Large intestine (tissue), 3 donors: ENCODE data around the gene AQP11. TPM values are rescaled to one million over a fixed set of nuclear protein-coding genes. Genes with fewer than 3 reads are reported as not detected.
A peak's percentile ranks its signal among the peaks of the same experiment; 100 is the strongest.
"Not testable (repeated sequence)": the region's sequence is repeated elsewhere in the genome, so short reads cannot be mapped to it uniquely, and the experiment has no call there.

Experiments
- DNase-seq, 2 donors: peaks; one replicate each; pipeline versions ENCODE4 v3.0.0 to v3.0.0-alpha.2; 2013
- H3K27ac ChIP-seq: one replicate; pipeline ENCODE4 v1.5.1; 2013; ENCODE audit warnings: low read length
- H3K27me3 ChIP-seq: 2 replicates; pipeline ENCODE4 v1.6.1; 2013; ENCODE audit warnings: low read length; ENCODE audit not compliant: control insufficient read depth, insufficient read depth
- H3K36me3 ChIP-seq: 2 replicates; pipeline ENCODE4 v1.6.1; 2013; ENCODE audit warnings: low read length; ENCODE audit not compliant: control insufficient read depth, insufficient read depth
- H3K4me1 ChIP-seq: one replicate; pipeline ENCODE4 v1.6.1; 2013; ENCODE audit warnings: low read length; ENCODE audit not compliant: control insufficient read depth, insufficient read depth
- H3K4me3 ChIP-seq: one replicate; pipeline ENCODE4 v1.5.1; 2013; ENCODE audit warnings: low read length
- H3K9me3 ChIP-seq: one replicate; pipeline ENCODE4 v1.6.1; 2013; ENCODE audit warnings: mild to moderate bottlenecking, low read depth, low read length, moderate library complexity; ENCODE audit not compliant: control insufficient read depth
- WGBS: methylation state at CpG from one replicate; pipeline ENCODE4 v1.1.5; 2013; ENCODE audit warnings: low lambda C conversion rate; ENCODE audit not compliant: insufficient coverage; 5-methylcytosine and 5-hydroxymethylcytosine counted together
- polyA plus RNA-seq: library from polyadenylated mRNA; unstranded; fragments of 120-200 nt; gene quantifications from one replicate; pipeline ENCODE4 v1.2.1, GENCODE V29; 2013

The AQP11 gene
- polyA plus RNA-seq, 1 donor: 18.1 TPM

DNA sequence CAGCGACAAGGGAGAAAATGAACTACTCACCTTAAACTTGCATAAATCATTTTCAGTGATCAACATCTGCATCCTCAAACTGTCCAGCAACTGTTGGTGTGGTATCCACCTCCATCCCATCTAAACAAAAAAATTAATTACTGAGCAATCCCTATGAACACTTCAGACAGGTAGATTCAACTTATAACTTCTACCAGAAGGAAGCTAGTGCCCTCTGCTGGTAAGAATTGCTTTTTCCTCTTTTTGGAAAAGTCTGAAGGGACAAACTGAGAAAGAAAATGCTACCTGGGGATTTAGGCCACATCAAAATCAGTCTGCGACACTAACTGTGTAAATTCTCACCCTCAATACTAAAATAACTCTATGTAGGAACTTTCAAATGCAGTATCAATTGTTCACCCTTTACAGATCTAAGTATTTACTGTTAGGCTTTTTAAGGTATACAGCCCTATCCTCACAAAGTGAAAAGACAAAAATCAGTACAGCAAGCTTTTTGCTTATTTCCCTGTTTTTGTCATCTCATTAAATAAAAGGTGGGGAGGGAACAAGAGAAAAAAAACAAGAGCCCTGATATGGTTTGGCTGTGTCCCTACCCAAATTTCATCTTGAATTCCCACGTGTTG, 29.9 kb downstream of the AQP11 start:
- no peak overlapping the region for H3K4me3 ChIP-seq
- WGBS: no CpG with 5 or more reads among the region's 3 CpGs
- H3K27me3 ChIP-seq: no peaks in the 10 kb centered on the region
- H3K4me1 ChIP-seq: no peaks in the 10 kb centered on the region
- H3K36me3 ChIP-seq: peaks cover 50% of the 10 kb centered on the region
- peak; percentile 31 to 39 for DNase-seq
- no peak overlapping the region for H3K27ac ChIP-seq
- no peaks in the 10 kb centered on the region for H3K9me3 ChIP-seq

DNA sequence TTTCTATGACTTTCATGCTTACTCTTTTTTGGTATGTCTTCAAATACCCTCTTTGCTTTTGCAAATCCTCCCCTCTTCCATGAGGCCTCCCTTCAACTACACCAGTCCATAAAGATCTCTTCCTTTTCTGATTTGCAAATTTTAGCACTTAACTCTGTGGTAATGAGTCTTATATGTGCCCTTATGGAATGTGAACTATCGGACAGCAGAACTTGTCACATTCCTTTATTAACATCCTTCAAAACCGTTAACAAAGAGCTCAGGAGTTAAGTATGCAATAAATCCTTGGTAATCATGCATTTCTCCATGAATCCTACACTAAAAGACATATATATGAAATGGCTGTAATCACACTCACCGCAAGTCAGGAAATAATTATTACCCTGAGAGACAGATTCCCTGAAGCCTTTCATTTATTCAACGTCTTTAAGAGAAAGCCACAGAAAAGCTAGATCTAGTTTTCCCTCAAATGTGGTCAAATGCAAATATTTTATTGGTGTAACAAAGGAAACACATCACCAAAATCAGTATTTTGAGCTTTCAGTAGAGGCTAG, 40.5 kb downstream of the AQP11 start:
- Histone ChIP-seq H3K27me3 (no peaks in the 10 kb centered on the region), H3K4me1 (no peaks in the 10 kb centered on the region), H3K36me3 (peaks cover 22% of the 10 kb centered on the region), H3K9me3 (no peaks in the 10 kb centered on the region), H3K27ac (no peak overlapping the region), H3K4me3 (no peak overlapping the region)
- DNase-seq: no peak
- WGBS: 100% methylated on average over 1 of the region's 4 CpGs

DNA sequence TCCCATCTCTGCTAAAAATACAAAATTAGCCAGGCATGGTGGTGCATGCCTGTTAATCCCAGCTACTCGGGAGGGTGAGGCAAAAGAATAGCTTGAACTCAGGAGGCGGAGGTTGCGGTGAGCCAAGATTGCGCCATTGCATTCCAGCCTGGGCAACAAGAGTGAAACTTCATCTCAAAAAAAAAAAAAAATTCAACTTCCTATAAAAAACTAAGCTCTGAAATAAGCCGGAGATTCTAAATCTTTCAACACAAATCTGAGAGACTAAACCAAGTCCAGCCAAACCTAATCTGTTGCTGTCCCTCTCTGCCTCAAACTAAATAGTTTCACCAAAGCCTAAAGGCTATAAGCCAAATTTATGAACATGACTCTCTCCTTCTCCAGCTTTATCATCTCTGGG, 44.2 kb downstream of the AQP11 start:
- H3K4me1 ChIP-seq, H3K9me3 ChIP-seq, H3K36me3 ChIP-seq, H3K27ac ChIP-seq, H3K27me3 ChIP-seq, DNase-seq, H3K4me3 ChIP-seq: not testable (repeated sequence)
- WGBS: no CpG with 5 or more reads among the region's 5 CpGs

DNA sequence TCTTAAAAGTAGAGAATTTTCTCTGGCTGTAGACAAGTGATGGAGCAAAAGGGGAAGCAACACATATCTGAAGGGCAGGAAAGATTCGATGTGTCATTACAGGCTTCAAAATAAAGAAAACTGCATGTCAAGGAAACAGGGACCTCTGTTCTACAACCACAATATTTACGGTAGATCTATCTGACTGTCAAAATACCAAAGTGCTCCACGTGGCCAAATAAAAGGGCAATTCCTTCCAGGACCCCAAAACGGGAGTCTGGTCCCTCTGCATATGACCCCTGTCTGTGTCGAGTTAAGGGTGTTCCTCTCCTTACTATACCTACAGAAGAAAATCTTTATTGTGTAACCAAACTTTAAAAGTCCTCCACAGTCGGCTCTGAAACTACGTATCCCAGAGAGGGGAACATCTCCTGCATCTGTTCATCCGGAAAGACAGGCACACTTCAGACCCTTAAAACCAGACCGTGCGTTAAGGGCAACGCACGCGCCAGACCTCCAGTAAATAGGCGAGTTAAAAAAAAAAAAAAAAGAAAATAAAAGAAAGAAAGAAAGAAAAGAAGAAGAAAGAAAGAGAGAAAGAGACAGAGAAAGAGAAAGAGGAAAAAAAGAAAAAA, 47.1 kb downstream of the AQP11 start:
- DNase-seq: no peak
- H3K27ac ChIP-seq: peak overlapping the region; percentile 82
- H3K27me3 ChIP-seq: no peaks in the 10 kb centered on the region
- peaks cover 7% of the 10 kb centered on the region for H3K4me1 ChIP-seq
- peak overlapping the region; percentile 95 for H3K4me3 ChIP-seq
- H3K36me3 ChIP-seq: peaks cover 2% of the 10 kb centered on the region
- WGBS: 0% methylated on average over 8 of the region's 14 CpGs
- peaks cover 5% of the 10 kb centered on the region for H3K9me3 ChIP-seq

DNA sequence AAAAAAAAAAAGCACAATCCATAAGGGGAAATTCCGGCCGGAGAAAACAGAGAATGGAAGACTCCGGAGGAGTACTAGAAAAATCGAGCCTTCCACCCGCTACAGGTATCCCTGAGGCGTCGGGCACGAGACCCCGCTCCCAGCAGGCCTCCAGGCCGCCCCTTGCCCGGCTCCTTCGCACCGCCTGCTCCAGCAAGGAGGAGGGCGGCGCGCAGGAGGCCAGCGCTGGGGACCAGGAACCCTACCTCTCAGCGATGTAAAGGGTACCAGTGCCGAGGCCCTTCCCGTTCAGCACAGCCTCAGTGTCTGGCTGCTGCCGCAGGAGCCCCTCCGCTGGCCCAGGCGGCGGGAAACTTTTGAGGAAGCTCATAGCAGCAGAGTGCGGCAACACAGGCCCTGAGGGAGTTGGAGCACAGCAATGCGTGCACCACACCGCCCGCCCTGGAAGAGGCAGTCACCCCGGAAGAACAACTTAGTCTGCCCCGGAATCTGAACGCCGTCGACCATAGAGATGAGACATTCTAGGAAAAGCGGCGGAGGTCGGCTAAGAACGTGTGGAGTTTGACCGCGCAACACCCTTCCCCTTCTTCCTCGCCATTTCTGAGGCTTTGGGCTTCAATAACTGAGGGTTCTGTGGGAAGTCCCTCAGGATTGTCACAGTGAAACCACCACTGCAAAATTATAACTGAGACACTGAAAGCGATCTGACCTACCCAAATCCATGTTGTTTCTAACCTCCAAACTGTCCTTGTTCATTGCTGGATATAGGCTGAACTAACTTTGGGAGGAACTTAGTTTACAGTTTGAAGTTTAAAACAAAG, 47.8 kb downstream of the AQP11 start, which contains the start of gene CLNS1A:
CLNS1A (minus strand) TSS at position 450 of the 821 bp plus-strand sequence; CDS start at position 370, 80 bp downstream.
- no peaks in the 10 kb centered on the region for H3K27me3 ChIP-seq
- peak within 1 kb of the TSS; percentile 95 for H3K4me3 ChIP-seq
- peaks cover 7% of the 10 kb centered on the region for H3K4me1 ChIP-seq
- peak within 1 kb of the TSS; percentile 82 for H3K27ac ChIP-seq
- peaks cover 2% of the 10 kb centered on the region for H3K36me3 ChIP-seq
- DNase-seq: peak; percentile 80 to 93
- WGBS: no CpG with 5 or more reads among the region's 41 CpGs
- H3K9me3 ChIP-seq: peaks cover 5% of the 10 kb centered on the region

DNA sequence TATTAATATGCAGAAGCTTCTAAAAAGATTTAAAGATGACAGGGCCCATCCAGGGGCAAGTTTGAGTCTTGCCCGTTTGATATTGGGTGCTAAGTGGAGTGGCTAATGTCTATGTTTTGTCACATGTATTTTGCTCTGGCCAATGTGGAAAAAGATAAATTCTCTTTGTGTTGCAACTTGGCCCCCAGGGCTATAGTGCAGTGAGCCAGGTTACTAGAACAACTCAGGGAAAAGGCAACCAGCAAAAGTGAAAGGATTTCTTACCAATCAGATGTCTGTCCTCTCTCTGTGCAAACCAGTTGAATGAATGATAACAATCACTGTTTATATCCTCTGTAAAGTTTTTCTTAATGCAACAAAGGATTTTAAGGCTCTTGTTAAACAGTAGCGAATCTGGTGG, 52.5 kb downstream of the AQP11 start:
- Histone ChIP-seq H3K36me3 (no peaks in the 10 kb centered on the region), H3K4me3 (no peak overlapping the region), H3K9me3 (peaks cover 5% of the 10 kb centered on the region), H3K27me3 (no peaks in the 10 kb centered on the region), H3K4me1 (peaks cover 4% of the 10 kb centered on the region), H3K27ac (no peak overlapping the region)
- no CpG with 5 or more reads among the region's 2 CpGs for WGBS
- peak in 1 of 2 donors; percentile 30 for DNase-seq

DNA sequence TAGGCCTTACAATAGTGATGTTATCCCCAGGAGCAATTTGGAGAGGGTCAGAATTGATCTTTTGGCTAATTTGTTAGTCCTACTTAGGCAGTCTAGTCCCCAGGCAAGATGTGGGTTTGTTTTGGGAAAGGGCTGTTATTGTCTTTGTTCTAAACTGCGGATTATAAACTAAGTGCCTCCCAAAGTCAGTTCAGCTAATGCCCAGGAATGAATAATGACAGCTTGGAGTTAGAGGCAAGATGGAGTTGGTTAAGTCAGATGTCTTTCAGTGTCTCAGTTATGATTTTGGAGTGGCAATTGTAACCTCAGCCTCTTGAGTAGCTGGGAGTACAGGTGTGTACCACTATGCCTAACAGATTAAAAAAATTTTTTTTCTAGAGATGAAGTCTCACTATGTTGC, 55.1 kb downstream of the AQP11 start:
- H3K4me3 ChIP-seq: no peak overlapping the region
- no peak overlapping the region for H3K27ac ChIP-seq
- WGBS: no CpG with 5 or more reads among the region's 1 CpG
- DNase-seq: no peak
- no peaks in the 10 kb centered on the region for H3K27me3 ChIP-seq
- H3K36me3 ChIP-seq: no peaks in the 10 kb centered on the region
- H3K9me3 ChIP-seq: no peaks in the 10 kb centered on the region
- peaks cover 6% of the 10 kb centered on the region for H3K4me1 ChIP-seq

DNA sequence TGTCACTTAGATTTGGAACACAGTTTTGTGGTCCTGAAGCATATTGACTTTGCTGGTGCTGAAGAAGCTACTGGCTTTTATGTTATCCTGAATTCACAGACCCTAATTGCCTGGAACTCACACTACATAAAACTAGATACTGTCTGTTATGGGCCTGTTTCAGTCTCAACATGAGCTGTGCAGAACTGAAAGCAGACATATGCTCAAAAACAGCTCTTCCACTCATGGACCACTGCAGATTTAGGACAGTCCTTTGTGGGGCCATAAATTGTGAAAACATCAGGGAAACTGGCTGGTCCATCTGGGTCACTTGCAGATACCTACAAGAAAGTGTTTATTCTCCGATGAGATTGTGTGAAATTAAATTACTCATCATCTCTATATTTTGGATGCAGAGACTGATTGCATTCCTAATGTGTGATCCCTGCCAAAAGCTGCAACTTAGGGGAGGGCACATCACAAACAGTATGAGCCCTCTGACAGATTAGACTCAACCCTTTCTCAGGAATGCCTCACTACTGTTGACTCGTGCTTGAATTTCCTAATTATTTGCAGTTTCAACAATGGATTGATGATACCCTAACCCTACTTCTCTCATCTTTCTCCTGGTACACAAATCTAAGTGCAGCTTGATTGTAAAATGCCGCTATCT, 58.0 kb downstream of the AQP11 start:
- H3K9me3 ChIP-seq: no peaks in the 10 kb centered on the region
- WGBS: 0% methylated on average over 1 of the region's 3 CpGs
- no peak overlapping the region for H3K4me3 ChIP-seq
- no peaks in the 10 kb centered on the region for H3K36me3 ChIP-seq
- H3K27ac ChIP-seq: no peak overlapping the region
- peaks cover 9% of the 10 kb centered on the region for H3K4me1 ChIP-seq
- no peak for DNase-seq
- H3K27me3 ChIP-seq: no peaks in the 10 kb centered on the region

DNA sequence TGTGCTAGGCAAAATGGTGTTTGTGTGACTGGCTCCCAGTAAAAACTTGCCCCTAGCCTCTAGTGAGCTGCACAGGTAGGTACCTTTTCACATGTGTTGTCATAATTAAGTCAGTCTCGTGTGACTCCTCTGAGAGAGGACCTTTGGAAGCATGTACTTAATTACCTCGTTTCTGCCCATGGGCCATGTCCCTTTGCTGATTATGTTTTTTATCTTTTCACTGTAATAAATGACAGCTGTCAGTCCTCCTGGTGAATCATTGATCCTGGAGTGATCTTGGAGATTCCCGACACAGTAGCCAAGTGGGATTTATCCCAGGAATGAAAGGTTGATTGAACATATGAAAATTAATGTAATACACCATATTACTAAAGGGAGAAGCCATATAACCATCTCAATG, 60.4 kb downstream of the AQP11 start:
- H3K27ac ChIP-seq: peak overlapping the region; percentile 3
- no peaks in the 10 kb centered on the region for H3K9me3 ChIP-seq
- H3K36me3 ChIP-seq: no peaks in the 10 kb centered on the region
- peaks cover 9% of the 10 kb centered on the region for H3K4me1 ChIP-seq
- DNase-seq: peak; percentile 47 to 69
- no peaks in the 10 kb centered on the region for H3K27me3 ChIP-seq
- WGBS: 40% methylated on average over 1 of the region's 3 CpGs
- H3K4me3 ChIP-seq: no peak overlapping the region
